HepG2 (cell line): ENCODE results near the gene ARL4C. TPM values are rescaled to one million over a fixed set of nuclear protein-coding genes. Genes with fewer than 3 reads are reported as not detected.

Experiments used
- ARNT2 ChIP-seq: sonication (generic); formaldehyde crosslinking; IDR thresholded peaks from 2 replicates; pipeline ENCODE4 v1.8.0; 2022; ENCODE audit warnings: mild to moderate bottlenecking, low read depth, missing genetic modification reagents, moderate library complexity
- CBX5 ChIP-seq: sonication (generic); formaldehyde crosslinking; IDR thresholded peaks from 2 replicates; pipeline ENCODE4 v1.4.0; 2020; ENCODE audit warnings: missing genetic modification reagents, borderline replicate concordance
- CTCF ChIP-seq: sonication (generic); formaldehyde crosslinking; IDR thresholded peaks from 2 replicates; pipeline ENCODE4 v1.5.0; 2020; ENCODE audit warnings: mild to moderate bottlenecking, missing genetic modification reagents, moderate library complexity
- KLF11 ChIP-seq: IDR thresholded peaks from 2 replicates; pipeline ENCODE4 v1.6.1; 2016; ENCODE audit warnings: missing compliant biosample characterization
- KLF9 ChIP-seq: IDR thresholded peaks from 2 replicates; pipeline ENCODE4 v1.6.1; 2016; ENCODE audit warnings: low read depth
- MEF2D ChIP-seq: sonication (generic); formaldehyde crosslinking; IDR thresholded peaks from 2 replicates; pipeline ENCODE4 v1.5.1; 2020; ENCODE audit warnings: mild to moderate bottlenecking, missing genetic modification reagents
- MIER3 ChIP-seq: IDR thresholded peaks from 2 replicates; pipeline ENCODE4 v1.6.1; 2016; ENCODE audit warnings: missing compliant biosample characterization, borderline replicate concordance
- SMC3 ChIP-seq: IDR thresholded peaks from 2 replicates; pipeline ENCODE4 v1.6.1; 2011; ENCODE audit warnings: low read length, improper control_type of control experiment
- ZHX2 ChIP-seq, 2 experiments: sonication (generic) in 1 of 2; formaldehyde crosslinking in 1 of 2; IDR thresholded peaks; 2 replicates each; pipeline versions ENCODE4 v1.6.1 to v1.9.0; 2014 to 2022; ENCODE audit warnings: antibody characterized with exemption in 1 of 2, borderline replicate concordance in 1 of 2, inconsistent platforms in 1 of 2, low read depth in 1 of 2, missing genetic modification reagents in 1 of 2
- ZNF260 ChIP-seq: sonication (generic); formaldehyde crosslinking; IDR thresholded peaks from 2 replicates; pipeline ENCODE4 v1.4.0; 2020; ENCODE audit warnings: missing genetic modification reagents, low read depth, mild to moderate bottlenecking, borderline replicate concordance
- polyA plus RNA-seq, 8 experiments: library from polyadenylated mRNA; depleted of rRNA in 3 of 8; stranded (reverse) in 7 of 8; unstranded in 1 of 8; fragments of >200 nt; fragmentation: Illumina TruSeq in 4 of 8; extraction: Trizol in 4 of 8; gene quantifications; 2 replicates each; pipeline versions ENCODE4 v1.2.1 to v1.2.3, GENCODE V29; 2011 to 2016; ENCODE audit warnings: low read depth in 4 of 8, missing spikeins in 1 of 8, mixed read lengths in 1 of 8; ENCODE audit not compliant: insufficient read depth in 1 of 8
- total RNA-seq, 5 experiments: library from RNA; depleted of rRNA; stranded (reverse); fragments of >200 nt; fragmentation: Illumina TruSeq; extraction: Trizol; gene quantifications; 2 replicates each; pipeline ENCODE4 v1.2.3, GENCODE V29; 2016; ENCODE audit warnings: low read depth in 1 of 5
- TF ChIP-seq, protein P1 (sequence below): sonication (generic); formaldehyde crosslinking; IDR thresholded peaks from 2 replicates; pipeline ENCODE4 v1.9.0; 2021; ENCODE audit warnings: missing genetic modification reagents, mild to moderate bottlenecking, borderline replicate concordance
- TF ChIP-seq, protein P2 (sequence below): sonication (generic); formaldehyde crosslinking; IDR thresholded peaks from 2 replicates; pipeline ENCODE4 v1.4.0; 2020; ENCODE audit warnings: missing genetic modification reagents, borderline replicate concordance

Gene ARL4C
- total and polyA plus RNA-seq, 2 of the 13 experiments (the other 11 are each of a cell fraction or from before 2014, with no cell fraction given), result 0.07 to 0.15 TPM

DNA sequence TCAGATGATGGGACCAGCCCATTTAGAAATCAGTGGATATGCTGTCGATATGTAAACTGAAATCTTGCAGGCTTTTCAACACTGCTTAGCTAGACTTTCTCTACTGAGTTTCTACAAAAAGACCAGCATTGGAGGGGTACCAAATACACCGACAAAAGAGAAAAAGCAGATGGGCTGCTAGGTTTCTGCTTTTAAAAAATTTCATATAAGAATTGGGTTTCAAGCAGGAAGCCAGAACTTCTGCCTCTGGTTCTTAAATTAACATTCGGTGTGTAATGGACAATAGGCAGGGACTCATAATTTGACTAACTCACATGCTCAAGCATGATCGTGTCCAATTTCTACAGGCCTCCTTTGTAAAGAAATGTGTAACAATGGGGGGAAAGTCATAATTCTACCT lies 3.1 kb downstream of the ARL4C start (continued):
- TF ChIP-seq CTCF (CRISPR knock-in tag), result no peak
- no peak for TF ChIP-seq MEF2D (CRISPR knock-in tag)
- no peak for TF ChIP-seq ZNF260 (CRISPR knock-in tag)
- no peak for TF ChIP-seq SMC3
- no peak for TF ChIP-seq ARNT2
- TF ChIP-seq CBX5 (CRISPR knock-in tag), result no peak
- TF ChIP-seq KLF9 (CRISPR knock-in tag), result no peak
- no peak for TF ChIP-seq KLF11 (CRISPR knock-in tag)
- TF ChIP-seq, protein P1, sequence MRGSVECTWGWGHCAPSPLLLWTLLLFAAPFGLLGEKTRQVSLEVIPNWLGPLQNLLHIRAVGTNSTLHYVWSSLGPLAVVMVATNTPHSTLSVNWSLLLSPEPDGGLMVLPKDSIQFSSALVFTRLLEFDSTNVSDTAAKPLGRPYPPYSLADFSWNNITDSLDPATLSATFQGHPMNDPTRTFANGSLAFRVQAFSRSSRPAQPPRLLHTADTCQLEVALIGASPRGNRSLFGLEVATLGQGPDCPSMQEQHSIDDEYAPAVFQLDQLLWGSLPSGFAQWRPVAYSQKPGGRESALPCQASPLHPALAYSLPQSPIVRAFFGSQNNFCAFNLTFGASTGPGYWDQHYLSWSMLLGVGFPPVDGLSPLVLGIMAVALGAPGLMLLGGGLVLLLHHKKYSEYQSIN, result no peak
- no peak for TF ChIP-seq MIER3 (CRISPR knock-in tag)
- TF ChIP-seq ZHX2 (IDR thresholded peaks at IDR 0.05; ENCODE audit: low read depth), result no peak
- TF ChIP-seq ZHX2 (CRISPR knock-in tag; IDR thresholded peaks at IDR 0.05; ENCODE audit: borderline replicate concordance), result no peak
- TF ChIP-seq, protein P2, sequence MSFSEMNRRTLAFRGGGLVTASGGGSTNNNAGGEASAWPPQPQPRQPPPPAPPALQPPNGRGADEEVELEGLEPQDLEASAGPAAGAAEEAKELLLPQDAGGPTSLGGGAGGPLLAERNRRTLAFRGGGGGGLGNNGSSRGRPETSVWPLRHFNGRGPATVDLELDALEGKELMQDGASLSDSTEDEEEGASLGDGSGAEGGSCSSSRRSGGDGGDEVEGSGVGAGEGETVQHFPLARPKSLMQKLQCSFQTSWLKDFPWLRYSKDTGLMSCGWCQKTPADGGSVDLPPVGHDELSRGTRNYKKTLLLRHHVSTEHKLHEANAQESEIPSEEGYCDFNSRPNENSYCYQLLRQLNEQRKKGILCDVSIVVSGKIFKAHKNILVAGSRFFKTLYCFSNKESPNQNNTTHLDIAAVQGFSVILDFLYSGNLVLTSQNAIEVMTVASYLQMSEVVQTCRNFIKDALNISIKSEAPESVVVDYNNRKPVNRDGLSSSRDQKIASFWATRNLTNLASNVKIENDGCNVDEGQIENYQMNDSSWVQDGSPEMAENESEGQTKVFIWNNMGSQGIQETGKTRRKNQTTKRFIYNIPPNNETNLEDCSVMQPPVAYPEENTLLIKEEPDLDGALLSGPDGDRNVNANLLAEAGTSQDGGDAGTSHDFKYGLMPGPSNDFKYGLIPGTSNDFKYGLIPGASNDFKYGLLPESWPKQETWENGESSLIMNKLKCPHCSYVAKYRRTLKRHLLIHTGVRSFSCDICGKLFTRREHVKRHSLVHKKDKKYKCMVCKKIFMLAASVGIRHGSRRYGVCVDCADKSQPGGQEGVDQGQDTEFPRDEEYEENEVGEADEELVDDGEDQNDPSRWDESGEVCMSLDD (CRISPR knock-in tag), result no peak
